DND-41 (cell line): ENCODE data around the gene TBRG1.

Source experiments
- CTCF ChIP-seq: IDR thresholded peaks from 2 replicates; pipeline ENCODE4 v1.5.1; 2012; ENCODE audit warnings: borderline replicate concordance, low read length, moderate library complexity, mild to moderate bottlenecking; ENCODE audit not compliant: poor library complexity, severe bottlenecking; ENCODE audit errors: extremely low read depth
- EZH2 ChIP-seq: IDR thresholded peaks from 3 replicates; pipeline ENCODE4 v1.6.1; 2012; ENCODE audit warnings: borderline replicate concordance, low read depth, mild to moderate bottlenecking, moderate library complexity, low read length, inconsistent platforms; ENCODE audit not compliant: severe bottlenecking

- no peak for TF ChIP-seq EZH2
- no peak for TF ChIP-seq CTCF
These were observed 20.5 kb upstream of the TBRG1 start for GRCh38 chr11:124602193-124602592.
